Measurements from ENCODE around the gene IMMP2L.

DNA sequence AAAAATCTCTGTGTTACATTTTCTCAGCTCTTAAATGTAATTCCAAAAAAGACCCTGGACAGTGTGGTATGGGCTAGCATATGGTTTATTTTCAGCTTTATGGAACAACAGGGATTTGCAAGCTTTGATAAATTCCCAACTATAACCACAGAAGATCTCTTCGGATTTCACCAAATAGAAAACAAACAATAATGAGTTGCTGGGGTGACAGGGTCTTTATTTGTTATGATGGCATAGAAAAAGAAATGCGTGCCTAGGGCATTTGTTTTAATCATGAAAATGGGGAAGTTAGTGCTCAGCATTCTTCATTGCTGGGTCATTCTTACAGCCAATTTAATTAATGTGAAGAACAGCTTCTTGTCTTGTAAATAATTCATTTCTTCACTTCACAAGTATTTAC lies 332.4 kb downstream of the IMMP2L start:
- TF ChIP-seq, protein P1, sequence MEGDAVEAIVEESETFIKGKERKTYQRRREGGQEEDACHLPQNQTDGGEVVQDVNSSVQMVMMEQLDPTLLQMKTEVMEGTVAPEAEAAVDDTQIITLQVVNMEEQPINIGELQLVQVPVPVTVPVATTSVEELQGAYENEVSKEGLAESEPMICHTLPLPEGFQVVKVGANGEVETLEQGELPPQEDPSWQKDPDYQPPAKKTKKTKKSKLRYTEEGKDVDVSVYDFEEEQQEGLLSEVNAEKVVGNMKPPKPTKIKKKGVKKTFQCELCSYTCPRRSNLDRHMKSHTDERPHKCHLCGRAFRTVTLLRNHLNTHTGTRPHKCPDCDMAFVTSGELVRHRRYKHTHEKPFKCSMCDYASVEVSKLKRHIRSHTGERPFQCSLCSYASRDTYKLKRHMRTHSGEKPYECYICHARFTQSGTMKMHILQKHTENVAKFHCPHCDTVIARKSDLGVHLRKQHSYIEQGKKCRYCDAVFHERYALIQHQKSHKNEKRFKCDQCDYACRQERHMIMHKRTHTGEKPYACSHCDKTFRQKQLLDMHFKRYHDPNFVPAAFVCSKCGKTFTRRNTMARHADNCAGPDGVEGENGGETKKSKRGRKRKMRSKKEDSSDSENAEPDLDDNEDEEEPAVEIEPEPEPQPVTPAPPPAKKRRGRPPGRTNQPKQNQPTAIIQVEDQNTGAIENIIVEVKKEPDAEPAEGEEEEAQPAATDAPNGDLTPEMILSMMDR (IDR thresholded peaks at IDR 0.05 in 4 of 5, conservative IDR thresholded peaks at IDR 0.05 in 1 of 5), result no peak
- TF ChIP-seq POLR2A (IDR thresholded peaks at IDR 0.05), result no peak

All from gastrocnemius medialis (tissue), 4 donors.